DOHH2 (cell line): ENCODE measurements around the gene MDN1.
"Not testable (repeated sequence)": the region's sequence is repeated elsewhere in the genome, so short reads cannot be mapped to it uniquely, and the experiment has no call there.

ENCODE experiments used
- H3F3A ChIP-seq: fragments of 200-600 bp; sonication (generic), shearing (Covaris generic); 2 replicates; pipeline ENCODE4 v1.6.0; 2016; ENCODE audit warnings: antibody characterized with exemption, mild to moderate bottlenecking; ENCODE audit not compliant: control insufficient read depth, insufficient read depth
- H3K27ac ChIP-seq: fragments of 200-600 bp; sonication (generic); 2 replicates; pipeline ENCODE4 v1.5.1; 2014; ENCODE audit warnings: low read depth, mild to moderate bottlenecking, low read length, moderate library complexity
- H3K27me3 ChIP-seq: fragments of 200-600 bp; sonication (generic); 2 replicates; pipeline ENCODE4 v1.6.1; 2014; ENCODE audit warnings: mild to moderate bottlenecking, low read length, mixed read lengths; ENCODE audit not compliant: control insufficient read depth
- H3K36me3 ChIP-seq: fragments of 200-600 bp; sonication (generic); 2 replicates; pipeline ENCODE4 v1.6.1; 2014; ENCODE audit warnings: mild to moderate bottlenecking, low read length, moderate library complexity, mixed read lengths; ENCODE audit not compliant: control insufficient read depth
- H3K4me1 ChIP-seq: fragments of 200-600 bp; sonication (generic); 2 replicates; pipeline ENCODE4 v1.6.1; 2014; ENCODE audit warnings: mild to moderate bottlenecking, low read length, mixed read lengths; ENCODE audit not compliant: control insufficient read depth
- H3K4me2 ChIP-seq: fragments of 200-600 bp; sonication (generic); 2 replicates; pipeline ENCODE4 v1.6.0; 2014; ENCODE audit warnings: mild to moderate bottlenecking, low read length, moderate library complexity
- H3K4me3 ChIP-seq: fragments of 200-600 bp; sonication (generic); 2 replicates; pipeline ENCODE4 v1.5.1; 2014; ENCODE audit warnings: mild to moderate bottlenecking, low read length, mixed read lengths
- H3K79me2 ChIP-seq: fragments of 200-600 bp; sonication (generic); 2 replicates; pipeline ENCODE4 v1.6.1; 2014; ENCODE audit warnings: mild to moderate bottlenecking, low read length, mixed read lengths; ENCODE audit not compliant: control insufficient read depth
- H3K9me2 ChIP-seq: fragments of 200-600 bp; sonication (generic); replicated peaks from 2 replicates; pipeline ENCODE4 v1.6.1; 2014; ENCODE audit warnings: mild to moderate bottlenecking, low read length, mixed read lengths; ENCODE audit not compliant: control insufficient read depth
- H3K9me3 ChIP-seq: fragments of 200-600 bp; sonication (generic); 2 replicates; pipeline ENCODE4 v1.6.1; 2014; ENCODE audit warnings: antibody characterized with exemption, low read length, mixed read lengths; ENCODE audit not compliant: control insufficient read depth, insufficient read depth
- H4K20me1 ChIP-seq: fragments of 200-600 bp; sonication (generic); 2 replicates; pipeline ENCODE4 v1.6.0; 2014; ENCODE audit warnings: low read depth, mild to moderate bottlenecking, antibody characterized with exemption, low read length, moderate library complexity; ENCODE audit not compliant: control insufficient read depth, insufficient read depth
- EZH2phosphoT487 ChIP-seq: fragments of 200-600 bp; sonication (generic); IDR thresholded peaks from 2 replicates; pipeline ENCODE4 v1.6.1; 2017; ENCODE audit warnings: borderline replicate concordance, mild to moderate bottlenecking, antibody characterized with exemption, low read length, moderate library complexity, mixed read lengths
- TF ChIP-seq, protein P1 (sequence below): fragments of 200-600 bp; sonication (generic); IDR thresholded peaks from one replicate; pipeline ENCODE4 v1.5.1; 2014; ENCODE audit warnings: antibody characterized with exemption, mild to moderate bottlenecking, low read depth, low read length; ENCODE audit not compliant: poor library complexity, severe bottlenecking

Gene MDN1

DNA sequence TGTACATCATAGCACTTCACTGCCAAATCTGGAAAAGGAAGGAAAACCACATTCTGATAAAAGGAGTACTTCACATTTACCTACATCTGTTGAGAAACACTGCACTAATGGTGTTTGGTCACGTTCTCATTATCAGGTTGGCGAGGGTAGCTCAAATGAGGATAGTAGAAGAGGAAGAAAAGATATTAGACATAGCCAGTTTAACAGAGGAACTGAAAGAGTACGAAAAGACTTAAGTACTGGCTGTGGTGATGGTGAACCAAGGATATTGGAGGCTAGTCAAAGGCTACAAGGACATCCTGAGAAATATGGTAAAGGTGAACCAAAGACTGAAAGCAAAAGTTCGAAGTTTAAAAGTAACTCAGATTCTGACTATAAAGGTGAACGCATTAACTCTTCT lies 42.7 kb upstream of the MDN1 start:
- H3K27me3 ChIP-seq: no peaks in the 10 kb centered on the region
- H3K4me3 ChIP-seq: no peak overlapping the region
- H3K9me2 ChIP-seq: no peaks in the 10 kb centered on the region
- peaks cover 3% of the 10 kb centered on the region for H3K4me1 ChIP-seq
- no peaks in the 10 kb centered on the region for H3K79me2 ChIP-seq
- TF ChIP-seq, protein P1, sequence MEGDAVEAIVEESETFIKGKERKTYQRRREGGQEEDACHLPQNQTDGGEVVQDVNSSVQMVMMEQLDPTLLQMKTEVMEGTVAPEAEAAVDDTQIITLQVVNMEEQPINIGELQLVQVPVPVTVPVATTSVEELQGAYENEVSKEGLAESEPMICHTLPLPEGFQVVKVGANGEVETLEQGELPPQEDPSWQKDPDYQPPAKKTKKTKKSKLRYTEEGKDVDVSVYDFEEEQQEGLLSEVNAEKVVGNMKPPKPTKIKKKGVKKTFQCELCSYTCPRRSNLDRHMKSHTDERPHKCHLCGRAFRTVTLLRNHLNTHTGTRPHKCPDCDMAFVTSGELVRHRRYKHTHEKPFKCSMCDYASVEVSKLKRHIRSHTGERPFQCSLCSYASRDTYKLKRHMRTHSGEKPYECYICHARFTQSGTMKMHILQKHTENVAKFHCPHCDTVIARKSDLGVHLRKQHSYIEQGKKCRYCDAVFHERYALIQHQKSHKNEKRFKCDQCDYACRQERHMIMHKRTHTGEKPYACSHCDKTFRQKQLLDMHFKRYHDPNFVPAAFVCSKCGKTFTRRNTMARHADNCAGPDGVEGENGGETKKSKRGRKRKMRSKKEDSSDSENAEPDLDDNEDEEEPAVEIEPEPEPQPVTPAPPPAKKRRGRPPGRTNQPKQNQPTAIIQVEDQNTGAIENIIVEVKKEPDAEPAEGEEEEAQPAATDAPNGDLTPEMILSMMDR: no peak
- TF ChIP-seq EZH2phosphoT487: no peak
- H3K27ac ChIP-seq: no peak overlapping the region
- no peak overlapping the region for H3K4me2 ChIP-seq
- H3K36me3 ChIP-seq: peaks cover 80% of the 10 kb centered on the region
- H3F3A ChIP-seq: no peaks in the 10 kb centered on the region
- H3K9me3 ChIP-seq: no peaks in the 10 kb centered on the region
- H4K20me1 ChIP-seq: peaks cover 6% of the 10 kb centered on the region; the same call in 1 of the 2 replicates

DNA sequence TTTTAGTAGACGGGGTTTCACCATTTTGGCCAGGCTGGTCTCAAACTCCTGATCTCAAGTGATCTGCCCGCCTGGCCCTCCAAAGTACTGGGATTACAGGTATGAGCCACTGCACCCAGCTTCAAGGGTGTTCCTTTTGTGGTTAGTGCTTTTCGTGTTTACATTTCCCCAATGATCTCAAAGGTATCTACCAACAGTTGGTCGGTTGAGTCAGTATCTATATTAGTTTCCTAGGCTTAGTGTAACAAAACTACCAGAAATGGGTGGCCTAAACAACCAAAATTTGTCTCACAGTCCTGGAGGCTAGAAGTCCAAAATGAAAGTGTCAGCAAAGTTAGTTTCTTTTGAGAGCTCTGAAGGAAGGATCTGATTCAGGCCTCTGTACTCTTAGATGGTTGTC lies 40.1 kb upstream of the MDN1 start:
- Histone ChIP-seq H3K4me3 (no peak overlapping the region), H3K4me1 (peaks cover 3% of the 10 kb centered on the region), H3K27me3 (no peaks in the 10 kb centered on the region), H3K27ac (no peak overlapping the region), H3F3A (no peaks in the 10 kb centered on the region; the same call in 1 of the 2 replicates), H3K9me3 (no peaks in the 10 kb centered on the region), H3K4me2 (no peak overlapping the region), H3K79me2 (no peaks in the 10 kb centered on the region), H3K36me3 (peaks cover 82% of the 10 kb centered on the region), H3K9me2 (no peaks in the 10 kb centered on the region), H4K20me1 (peaks cover 6% of the 10 kb centered on the region; the same call in 1 of the 2 replicates)
- TF ChIP-seq EZH2phosphoT487: no peak
- TF ChIP-seq, protein P1: no peak

DNA sequence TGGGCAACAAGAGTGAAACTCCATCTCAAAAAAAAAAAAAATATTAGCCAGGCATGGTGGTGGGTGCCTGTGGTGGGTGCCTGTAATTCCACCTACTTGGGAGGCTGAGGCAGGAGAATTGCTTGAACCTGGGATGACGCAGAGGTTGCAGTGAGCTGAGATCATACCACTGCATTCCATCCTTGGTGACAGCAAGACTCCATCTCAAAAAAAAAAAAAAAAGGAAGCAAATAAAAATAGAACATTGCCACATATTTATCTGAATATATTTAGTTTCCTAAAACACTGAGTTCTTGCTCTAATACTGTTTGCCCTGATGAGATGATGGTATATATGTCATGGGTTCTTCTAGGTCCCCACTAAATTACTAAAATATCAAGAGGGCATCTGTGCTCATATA lies 38.4 kb upstream of the MDN1 start:
- Histone ChIP-seq H3F3A (no peaks in the 10 kb centered on the region; the same call in 1 of the 2 replicates), H3K9me2 (no peaks in the 10 kb centered on the region), H3K4me3 (no peak overlapping the region), H3K79me2 (no peaks in the 10 kb centered on the region), H3K27me3 (no peaks in the 10 kb centered on the region), H4K20me1 (no peaks in the 10 kb centered on the region), H3K9me3 (no peaks in the 10 kb centered on the region), H3K4me1 (peaks cover 3% of the 10 kb centered on the region), H3K27ac (no peak overlapping the region), H3K4me2 (no peak overlapping the region), H3K36me3 (peaks cover 85% of the 10 kb centered on the region)
- TF ChIP-seq, protein P1: no peak
- no peak for TF ChIP-seq EZH2phosphoT487

DNA sequence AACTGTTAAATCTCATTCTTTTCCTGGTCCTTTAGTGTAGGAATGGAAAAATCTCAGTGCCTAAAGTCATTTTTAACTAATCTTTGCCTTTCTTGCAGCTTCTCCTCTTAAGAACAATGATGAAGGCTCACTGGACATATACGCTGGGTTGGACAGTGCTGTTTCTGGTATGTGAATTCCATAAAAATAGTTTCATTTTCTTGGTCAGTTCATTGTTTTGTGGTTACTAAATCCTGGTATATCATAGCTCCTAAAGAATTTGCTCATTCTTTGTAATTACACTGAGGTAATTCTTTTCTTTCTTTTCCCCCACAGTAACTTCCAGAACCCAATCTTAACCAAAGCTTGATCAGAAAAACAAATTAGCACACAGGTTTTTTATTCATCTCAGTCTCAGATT lies 33.5 kb upstream of the MDN1 start:
- Histone ChIP-seq H3K36me3 (peaks cover 84% of the 10 kb centered on the region), H3K4me3 (no peak overlapping the region), H3K9me3 (no peaks in the 10 kb centered on the region), H3K4me1 (no peaks in the 10 kb centered on the region), H3K79me2 (peaks cover 31% of the 10 kb centered on the region), H3K9me2 (no peaks in the 10 kb centered on the region), H3F3A (no peaks in the 10 kb centered on the region; the same call in 1 of the 2 replicates), H3K4me2 (no peak overlapping the region), H3K27ac (no peak overlapping the region), H4K20me1 (no peaks in the 10 kb centered on the region), H3K27me3 (no peaks in the 10 kb centered on the region)
- TF ChIP-seq EZH2phosphoT487: no peak
- TF ChIP-seq, protein P1: no peak

DNA sequence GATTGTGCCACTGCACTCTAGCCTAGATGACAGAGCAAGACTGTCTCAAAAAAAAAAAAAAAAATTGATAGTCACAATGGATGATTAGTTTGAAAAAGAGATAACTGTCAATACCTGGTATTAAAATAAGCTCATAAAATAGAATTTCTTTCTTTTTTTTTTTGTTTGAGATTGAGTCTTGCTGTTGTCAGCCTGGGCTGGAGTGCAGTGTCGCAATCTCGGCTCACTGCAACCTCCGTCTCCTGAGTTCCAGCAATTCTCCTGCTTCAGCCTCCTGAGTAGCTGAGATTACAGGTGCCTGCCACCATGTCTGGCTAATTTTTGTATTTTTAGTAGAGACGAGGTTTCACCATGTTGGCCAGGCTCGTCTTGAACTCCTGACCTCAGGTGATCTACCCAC lies 27.9 kb upstream of the MDN1 start:
- H4K20me1 ChIP-seq, H3K9me3 ChIP-seq, H3K9me2 ChIP-seq, H3K27ac ChIP-seq, H3K27me3 ChIP-seq, H3F3A ChIP-seq, H3K4me1 ChIP-seq, H3K4me3 ChIP-seq, H3K4me2 ChIP-seq: not testable (repeated sequence)
- peaks cover 76% of the 10 kb centered on the region for H3K79me2 ChIP-seq
- peaks cover 58% of the 10 kb centered on the region for H3K36me3 ChIP-seq
